Activated CD4-positive, alpha-beta T cell treated with anti-CD3 and anti-CD28 coated beads, Interleukin-2, amount 50 U/mL, for 1 hour (primary cell): ENCODE results near the gene ATP6V1B1.
A peak's percentile ranks its signal among the peaks of the same experiment; 100 is the strongest.
"Not testable (repeated sequence)": the region's sequence is repeated elsewhere in the genome, so short reads cannot be mapped to it uniquely, and the experiment has no call there.

Source experiments
- DNase-seq: peaks from one replicate; pipeline ENCODE4 v3.0.0-alpha.2; 2020

Gene ATP6V1B1

DNA sequence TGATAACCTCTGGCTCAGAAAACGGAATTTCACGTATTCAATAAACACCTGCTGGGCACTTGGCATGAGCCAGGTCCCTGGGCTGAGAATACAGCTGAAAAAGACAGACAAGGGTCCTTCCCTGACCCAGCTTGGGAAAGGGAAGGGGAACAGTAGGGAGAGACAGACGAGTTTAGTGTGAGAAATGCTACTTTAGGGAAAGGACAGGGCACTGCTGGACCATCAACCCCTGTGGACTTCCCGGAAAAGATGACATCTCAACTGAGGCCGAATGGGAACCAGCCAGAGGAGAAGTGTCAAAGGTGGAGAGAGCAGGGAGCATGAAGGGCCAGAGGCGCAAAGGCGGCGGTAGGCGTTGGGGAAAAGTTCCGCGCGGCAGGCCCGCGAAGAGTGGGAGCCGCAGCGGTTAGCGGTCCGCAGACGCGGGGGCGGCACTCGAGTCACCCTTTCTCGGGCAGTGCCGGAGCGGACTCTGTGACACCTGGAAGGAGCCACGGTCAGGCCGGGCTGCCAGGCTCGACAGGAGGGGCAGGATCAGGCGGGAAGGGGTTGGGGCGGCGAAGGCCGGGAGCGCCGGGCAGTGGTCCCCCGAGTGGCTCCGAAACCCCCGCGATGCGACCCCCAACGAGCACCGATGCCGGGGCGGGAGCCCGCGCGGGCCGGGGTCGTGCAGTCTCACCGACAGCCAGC is 58.5 kb downstream of the ATP6V1B1 start:
- DNase-seq: no peak

DNA sequence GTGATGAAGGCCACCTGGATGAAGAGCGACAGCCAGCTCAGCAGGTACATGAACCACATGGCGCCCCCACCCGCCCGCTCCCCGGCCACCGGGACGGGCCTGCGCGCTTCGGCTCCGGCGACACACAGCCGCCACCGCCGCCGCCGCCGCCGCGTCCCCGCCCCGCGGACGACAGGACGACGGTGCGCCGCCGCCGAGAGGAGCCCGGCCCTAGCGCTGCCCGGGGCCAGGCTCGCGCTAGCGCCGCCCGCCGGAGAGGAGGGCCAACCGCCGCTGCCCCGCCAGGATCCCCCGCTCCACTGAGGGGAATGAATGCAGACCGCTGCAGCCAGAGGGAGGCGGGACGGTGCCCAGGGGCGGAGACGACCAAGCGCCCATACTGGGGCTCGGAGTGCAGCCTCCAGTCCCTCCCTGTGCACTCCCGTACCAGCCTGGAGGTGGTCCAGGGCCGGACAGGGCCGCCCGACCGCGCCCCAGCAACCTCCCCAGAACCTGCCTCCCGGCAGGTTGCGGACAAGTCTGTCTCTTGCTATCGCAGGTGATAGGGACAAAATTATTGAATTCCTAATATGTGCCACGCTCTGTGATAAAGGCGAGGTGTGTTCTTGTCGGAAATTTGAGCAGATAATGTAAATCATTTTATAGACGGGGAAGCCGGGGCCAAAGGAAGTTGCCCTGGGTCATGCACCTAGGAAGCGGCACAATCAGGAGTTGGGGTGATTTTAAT is 59.2 kb downstream of the ATP6V1B1 start, which contains the start of gene TEX261:
TSS of gene TEX261 (minus strand) at position 175 of the 727 bp plus-strand sequence. CDS start at position 59, 116 bp downstream.
- DNase-seq: peak; percentile 89

DNA sequence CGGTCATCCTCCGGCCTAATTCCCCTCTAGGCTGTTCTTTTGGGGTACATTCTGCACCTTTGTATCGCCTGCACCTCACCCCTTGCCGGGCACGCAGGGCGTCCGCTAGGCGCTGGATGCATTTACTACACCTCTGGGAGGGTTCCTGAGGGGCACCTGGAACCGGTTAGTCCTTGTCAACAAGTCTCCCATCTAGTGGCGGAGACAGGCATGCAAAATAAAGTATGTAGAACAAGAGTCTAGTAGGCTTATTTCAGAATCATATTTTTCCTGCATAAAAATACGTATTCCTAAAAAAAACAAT is 59.7 kb downstream of the ATP6V1B1 start:
- peak; percentile 52 for DNase-seq

DNA sequence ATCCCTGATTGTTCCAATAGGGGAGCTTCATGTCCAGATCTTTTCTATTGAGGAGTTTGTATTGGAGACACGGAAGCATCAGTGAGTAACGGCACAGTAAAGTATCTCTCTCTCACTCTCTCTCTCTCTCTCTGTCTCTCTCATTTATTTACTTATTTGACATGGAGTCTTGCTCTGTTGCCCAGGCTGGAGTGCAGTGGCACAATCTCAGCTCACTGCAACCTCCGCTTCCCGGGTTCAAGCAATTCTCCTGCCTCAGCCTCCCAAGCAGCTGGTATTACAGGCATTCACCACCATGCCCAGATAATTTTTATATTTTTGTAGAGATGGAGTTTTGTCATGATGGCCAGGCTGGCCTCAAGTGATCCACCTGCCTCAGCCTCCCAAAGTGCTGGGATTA is 63.2 kb downstream of the ATP6V1B1 start:
- DNase-seq: not testable (repeated sequence)

DNA sequence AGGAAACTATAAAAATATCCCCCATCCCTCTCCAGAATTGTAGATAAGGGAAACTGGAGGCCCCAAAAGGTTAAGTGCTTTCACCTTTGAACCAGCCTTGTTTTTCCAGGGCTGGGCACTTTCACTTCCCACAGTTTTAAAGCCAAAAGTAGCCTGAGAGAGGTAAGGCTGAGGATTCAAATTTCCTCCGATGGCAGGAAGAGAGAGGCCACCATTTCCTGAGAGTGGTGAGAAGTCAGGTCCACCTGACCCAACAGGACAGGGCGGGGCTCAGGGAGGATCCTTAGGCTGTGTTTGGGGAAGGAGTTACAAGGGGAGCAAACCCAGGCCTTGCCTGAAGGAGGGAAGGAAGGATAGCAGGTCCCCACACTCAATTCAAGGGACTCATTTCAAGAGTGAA is 63.7 kb downstream of the ATP6V1B1 start:
- no peak for DNase-seq

DNA sequence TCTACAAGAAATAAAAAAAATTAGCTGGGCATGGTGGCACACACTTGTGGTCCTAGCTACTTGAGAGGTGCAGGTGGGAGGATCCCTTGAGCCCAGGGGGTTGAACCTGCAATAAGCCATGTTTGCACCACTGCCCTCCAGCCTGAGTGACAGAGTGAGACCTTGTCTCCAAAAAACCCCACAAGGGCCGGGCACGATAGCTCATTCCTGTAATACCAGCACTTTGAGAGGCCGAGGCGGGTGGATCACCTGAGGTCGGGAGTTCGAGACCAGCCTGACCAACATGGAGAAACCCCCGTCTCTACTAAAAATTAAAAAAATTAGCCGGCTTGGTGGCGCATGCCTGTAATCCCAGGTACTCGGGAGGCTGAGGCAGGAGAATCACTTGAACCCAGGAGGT is 64.2 kb downstream of the ATP6V1B1 start:
- not testable (repeated sequence) for DNase-seq

DNA sequence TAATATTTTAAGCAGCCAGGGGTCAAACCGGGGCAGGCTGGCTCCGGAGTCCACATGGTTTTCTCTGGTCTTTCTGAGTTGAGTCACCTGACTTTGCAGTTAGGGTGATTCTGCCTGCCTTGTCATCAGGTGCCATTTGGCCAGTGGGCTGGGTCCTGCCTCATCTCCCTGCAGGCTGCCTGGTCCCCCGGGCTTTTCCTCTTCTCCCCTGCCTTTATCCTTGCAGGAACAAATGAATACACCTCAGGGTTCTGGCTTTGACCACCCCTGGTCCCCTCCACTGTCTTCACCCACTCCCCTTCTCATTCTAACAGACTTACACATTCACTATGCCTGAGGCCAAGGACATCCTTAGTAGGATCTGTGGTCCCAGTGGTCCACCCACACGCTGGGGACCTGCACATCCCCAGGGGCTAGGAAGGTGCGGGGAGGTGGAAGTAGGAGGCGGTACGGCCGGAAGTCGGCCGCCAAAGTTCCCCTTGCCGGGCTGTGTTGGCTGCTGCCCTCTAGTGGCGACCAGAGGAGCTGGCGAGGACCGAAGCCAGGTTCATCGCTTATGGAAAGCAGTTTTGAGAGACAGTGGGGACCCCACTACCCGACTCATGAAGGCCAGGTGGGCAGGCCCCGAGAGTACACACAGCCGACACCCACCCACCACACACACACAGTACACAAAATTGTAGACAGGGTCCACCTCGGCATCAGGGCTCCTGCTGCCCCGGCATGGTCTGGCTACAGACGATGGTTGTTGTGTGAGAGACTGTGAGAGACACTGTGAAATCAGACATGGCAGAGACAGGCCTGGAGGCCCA is 65.3 kb downstream of the ATP6V1B1 start:
- peak; percentile 78 for DNase-seq

DNA sequence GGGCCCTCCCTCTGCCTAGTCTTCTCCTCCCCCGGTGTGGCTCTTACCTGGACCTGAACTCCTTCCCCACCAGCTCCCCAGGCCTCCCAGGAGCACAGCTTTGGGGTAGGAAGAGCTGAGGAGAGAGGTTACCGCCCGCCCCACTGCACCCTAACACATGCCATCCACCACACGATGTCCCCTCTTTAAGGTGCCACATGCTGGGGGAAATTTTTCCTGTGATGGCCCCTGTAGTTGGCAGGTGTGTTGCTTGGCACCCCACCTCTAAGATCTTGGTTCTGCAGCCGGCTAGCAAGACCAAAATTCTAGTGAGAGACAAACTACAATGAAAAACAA is 65.9 kb downstream of the ATP6V1B1 start:
- DNase-seq: no peak

DNA sequence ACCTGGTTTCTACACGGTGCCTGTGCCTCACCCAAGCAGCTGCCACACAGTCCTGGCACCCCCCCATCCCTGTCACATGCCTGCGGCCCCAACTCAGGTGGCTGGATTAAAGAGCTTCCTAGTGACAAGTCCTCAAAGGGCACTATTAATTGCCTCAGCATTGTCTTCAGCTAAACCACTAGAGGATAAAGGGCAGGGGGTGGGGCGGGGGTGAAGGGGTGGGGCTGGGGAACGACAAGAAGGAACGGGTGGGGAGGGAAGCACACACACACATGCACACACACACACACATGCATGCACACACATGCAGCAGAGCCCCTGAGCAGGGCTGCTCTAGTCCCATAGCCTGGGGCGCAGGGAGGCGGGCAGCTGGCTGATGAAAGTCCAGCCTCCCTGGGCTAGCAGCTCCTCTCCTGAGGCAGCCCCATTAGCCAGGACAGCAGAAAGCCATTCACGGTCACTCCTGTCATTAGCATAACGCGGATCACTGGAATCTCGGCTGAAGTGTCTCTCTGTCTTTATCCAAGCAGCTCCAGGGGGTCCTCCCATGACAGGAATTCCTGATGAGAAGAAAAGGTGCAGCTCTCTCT is 66.4 kb downstream of the ATP6V1B1 start:
- no peak for DNase-seq

DNA sequence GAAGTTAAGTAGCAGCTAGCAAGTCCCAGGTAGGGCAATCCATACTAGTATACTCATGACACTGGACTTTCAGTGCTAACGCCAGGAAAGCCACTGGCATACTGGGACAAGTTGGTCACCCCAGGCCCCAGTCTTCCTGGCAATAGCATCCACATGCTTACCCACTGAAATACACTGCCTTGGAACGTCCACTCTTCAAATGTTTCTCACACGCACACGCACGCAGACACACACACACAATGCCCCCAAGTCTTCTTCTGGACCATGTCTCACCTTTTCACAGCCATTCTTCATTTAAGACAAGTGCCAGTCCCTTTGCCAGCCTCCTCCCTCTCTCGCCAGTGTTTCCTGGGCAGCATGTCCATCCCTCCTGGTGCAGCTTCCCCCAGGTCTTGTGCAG is 67.7 kb downstream of the ATP6V1B1 start:
- DNase-seq: no peak

DNA sequence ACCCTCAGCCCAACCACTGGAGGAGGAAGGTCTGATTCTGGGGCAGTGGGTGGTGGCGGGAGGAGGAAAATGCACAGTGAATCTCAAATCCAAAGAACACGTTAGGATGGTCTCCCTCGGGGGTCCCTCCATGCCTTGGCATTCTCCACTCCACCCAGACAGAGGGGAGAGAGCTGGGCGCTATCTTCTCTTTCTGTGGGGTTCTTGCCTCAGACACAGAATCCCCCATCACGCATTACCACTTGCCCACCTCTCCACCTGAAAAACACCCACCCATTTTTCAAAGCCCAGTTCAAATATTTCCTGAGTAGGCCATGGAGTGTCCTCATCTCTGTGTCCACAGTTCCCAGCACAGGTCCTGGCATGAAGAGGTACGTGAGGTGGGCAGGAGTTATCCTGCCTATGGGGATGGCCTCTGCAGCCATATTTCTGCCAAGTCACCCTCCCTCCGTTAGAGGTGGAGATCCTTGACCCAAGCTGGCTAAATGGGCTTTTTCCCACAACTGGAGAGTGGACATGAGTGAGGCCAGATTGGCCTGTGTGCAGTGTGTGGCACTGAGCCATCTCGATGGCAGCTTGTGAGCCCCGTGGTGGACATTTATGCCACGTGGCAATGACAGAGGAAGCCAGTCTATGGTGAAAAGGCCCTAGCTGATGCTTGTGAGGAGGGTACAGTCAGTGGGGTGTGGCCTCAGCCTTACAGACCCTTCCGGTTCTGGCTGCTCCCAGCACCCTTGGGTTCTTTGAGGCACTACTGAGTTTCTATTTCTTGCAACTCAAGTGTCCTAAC is 68.5 kb downstream of the ATP6V1B1 start:
- no peak for DNase-seq

DNA sequence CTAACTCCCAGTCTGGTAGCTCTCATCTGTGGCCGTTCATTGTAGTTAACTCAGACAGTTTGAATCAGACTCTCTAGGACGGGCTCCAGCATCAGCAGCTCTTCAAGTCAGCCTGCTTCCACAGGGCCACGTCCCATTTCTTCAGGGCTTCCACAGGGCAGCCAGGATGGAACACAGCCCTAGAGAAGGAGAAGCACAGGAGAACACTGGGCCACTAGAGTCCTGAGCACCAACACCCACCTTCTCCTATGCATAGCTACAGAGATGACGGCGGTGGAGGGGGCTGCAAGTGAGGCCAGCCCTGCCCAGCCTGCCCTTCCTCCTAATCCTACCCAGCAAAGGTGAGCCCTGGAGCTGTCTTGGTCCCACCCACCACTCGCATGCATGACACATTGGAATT is 69.2 kb downstream of the ATP6V1B1 start:
- DNase-seq: no peak

DNA sequence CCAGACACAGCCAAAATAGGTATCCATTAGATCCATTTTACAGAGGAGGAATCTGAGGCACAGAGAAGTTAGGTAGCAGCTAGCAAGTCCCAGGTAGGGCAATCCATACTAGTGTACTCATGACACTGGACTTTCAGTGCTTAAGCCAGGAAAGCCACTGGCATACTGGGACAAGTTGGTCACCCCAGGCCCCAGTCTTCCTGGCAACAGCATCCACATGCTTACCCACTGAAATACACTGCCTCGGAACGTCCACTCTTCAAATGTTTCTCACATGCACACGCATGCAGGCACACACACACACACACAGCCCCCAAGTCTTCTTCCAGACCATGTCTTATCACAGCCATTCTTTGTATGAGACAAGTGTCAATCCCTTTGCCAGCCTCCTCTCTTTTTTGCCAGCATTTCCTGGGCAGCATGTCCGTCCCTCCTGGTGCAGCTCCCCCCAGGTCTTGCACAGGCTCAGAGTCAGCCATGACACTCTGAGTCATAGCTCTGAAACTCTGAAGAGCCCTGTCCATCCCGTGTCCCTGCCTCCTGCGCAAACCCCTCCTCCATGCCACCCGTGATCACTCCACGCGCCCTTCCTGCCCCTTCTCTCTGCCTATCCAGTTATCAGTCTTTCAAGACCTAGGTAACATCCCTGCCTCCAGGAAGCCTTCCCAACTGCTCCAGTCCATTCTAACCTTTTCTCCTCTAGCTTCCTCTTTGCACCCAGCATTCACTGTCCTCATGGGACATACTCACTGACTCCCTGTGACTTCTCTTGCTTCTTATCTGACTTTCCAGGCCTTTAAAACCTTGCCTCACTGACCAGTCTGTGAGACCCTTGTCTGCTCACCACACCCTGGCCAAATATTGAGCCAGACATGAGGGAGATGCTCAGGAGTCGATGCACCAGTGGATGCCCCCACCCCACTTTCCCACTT is 69.8 kb downstream of the ATP6V1B1 start:
- no peak for DNase-seq

DNA sequence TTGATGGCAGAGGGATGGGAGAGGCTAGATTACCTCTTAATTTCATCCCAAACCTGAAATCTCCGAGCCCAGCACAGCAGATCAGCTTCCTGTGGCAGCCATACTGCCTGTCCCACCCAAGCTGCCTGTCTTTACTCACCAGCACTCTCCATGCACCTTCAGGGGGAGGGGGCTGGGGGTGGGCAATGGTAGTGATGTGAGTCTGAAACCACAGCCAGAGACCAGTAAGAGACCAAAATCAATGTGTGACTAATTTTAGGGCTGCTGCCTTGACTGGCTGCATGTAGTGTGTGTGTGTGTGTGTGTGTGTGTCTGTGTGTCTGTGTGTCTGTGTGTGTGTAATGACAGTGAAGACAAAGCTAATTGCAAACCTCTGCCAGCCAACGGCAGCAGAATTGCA is 70.6 kb downstream of the ATP6V1B1 start:
- no peak for DNase-seq

DNA sequence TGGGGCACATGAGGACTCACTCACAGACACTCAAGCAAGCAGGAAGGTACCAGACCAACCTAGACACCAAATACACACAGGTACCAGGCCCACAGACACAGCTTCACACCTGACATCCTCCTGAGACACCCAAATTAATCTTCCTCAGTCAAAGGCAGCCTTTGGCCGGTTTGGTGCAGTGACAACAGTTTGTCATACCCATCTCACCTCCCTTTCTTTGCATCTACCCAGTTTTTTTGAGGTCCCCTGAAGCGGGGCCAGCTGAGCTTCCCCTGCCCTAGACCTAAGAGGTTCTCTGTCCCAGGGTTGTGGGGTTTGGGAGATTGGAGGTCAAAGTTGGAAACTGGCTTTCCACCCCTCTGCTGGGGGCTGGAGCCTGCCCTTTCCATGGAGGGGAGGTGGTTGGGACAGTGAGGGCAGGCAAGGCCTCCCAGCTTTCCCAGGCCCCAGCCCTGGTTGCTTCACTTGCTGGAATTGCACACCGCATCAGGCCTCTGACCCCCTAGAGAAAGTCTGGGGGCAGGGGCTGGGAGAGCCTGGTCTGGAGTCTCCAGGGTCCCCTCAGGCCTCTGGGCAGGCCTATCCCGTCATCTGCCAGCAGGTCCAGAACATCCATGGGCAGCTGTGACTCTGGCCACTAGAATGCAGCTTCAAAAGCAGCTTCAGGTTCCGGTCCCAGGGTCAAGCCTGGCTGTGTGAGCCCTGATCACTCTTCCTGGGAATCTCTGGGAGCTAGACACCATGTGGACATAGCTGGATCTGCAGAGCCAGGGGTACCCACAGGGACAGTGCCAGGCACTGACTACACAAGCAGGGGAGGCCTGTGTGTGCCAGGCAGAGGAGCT is 71.5 kb downstream of the ATP6V1B1 start:
- DNase-seq: no peak

DNA sequence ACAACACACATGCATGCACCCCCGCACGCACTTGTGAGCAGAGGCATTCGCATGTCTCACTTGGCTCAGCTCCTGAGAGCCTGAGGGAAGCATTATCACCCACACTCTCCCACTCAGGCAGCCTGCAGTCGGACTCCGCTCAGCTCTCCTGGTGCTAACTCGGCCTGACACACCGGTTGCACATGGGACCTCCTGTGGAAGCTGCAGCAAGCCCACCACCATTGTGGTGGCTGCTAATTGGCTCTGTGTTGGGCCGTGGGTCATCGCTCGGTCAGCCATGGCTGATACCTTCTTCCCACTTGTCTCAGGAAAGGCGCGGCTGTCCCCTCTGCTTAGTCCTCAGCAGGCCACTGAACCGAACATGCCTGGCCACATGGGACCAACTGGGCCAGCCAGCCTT is 72.6 kb downstream of the ATP6V1B1 start:
- DNase-seq: no peak

DNA sequence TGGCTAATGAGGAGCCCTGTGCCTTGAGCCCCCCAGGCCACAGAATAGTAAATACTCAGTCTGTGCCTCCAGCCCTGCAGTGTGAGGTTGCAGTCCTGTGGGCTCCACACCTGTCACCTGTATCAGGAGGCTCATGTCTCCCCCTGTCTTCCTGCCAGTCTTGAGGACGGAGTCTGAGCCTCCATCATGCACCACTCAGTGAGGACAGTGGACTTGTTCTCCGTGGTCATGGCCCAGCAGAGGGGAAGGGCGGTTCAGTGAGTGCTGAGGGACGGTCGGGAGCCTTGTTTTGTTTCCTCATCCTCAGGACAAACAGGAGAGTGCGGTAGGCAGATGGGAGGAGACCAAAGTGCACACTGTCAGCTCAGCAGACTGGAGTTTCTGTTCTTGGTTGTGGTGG is 76.1 kb downstream of the ATP6V1B1 start:
- not testable (repeated sequence) for DNase-seq
